Stimulated activated CD8-positive, alpha-beta memory T cell treated with anti-CD3 and anti-CD28 coated beads, Interleukin-4, amount 100 ng/mL, for 48 hours (primary cell): ENCODE data around the gene CD93.

Experiments used
- DNase-seq: peaks from one replicate; pipeline ENCODE4 v3.0.0-alpha.2; 2020

CD93 gene

GRCh38 chr20:23060629-23061028 is 25.5 kb downstream of the CD93 start:
- DNase-seq = no peak

GRCh38 chr20:23059846-23060245 is 26.3 kb downstream of the CD93 start:
- no peak for DNase-seq

- no peak for DNase-seq
Measured at GRCh38 chr20:23059001-23059400, 27.1 kb downstream of the CD93 start.

- DNase-seq = no peak
Measured at GRCh38 chr20:23058240-23058639, 27.9 kb downstream of the CD93 start.

- DNase-seq = no peak
Measured at GRCh38 chr20:23052904-23053303, 33.2 kb downstream of the CD93 start.

GRCh38 chr20:23050847-23051627 is 35.1 kb downstream of the CD93 start:
- peak; percentile 69 for DNase-seq

GRCh38 chr20:23050076-23050838 is 35.9 kb downstream of the CD93 start:
- no peak for DNase-seq

- DNase-seq = peak; percentile 26
Measured at GRCh38 chr20:23049201-23050075, 36.7 kb downstream of the CD93 start, which contains the start of gene THBD. Gene THBD, minus strand, starts transcription at chr20:23049672. Its CDS starts 168 bp downstream, at chr20:23049504.

- DNase-seq = peak; percentile 45
Measured at GRCh38 chr20:23048283-23049200, 37.6 kb downstream of the CD93 start.

GRCh38 chr20:23047738-23048214 is 38.3 kb downstream of the CD93 start:
- DNase-seq = peak; percentile 31

- DNase-seq = no peak
Measured at GRCh38 chr20:23047001-23047737, 39.0 kb downstream of the CD93 start.

GRCh38 chr20:23046431-23046830 is 39.7 kb downstream of the CD93 start:
- no peak for DNase-seq

GRCh38 chr20:23043376-23043775 is 42.7 kb downstream of the CD93 start:
- no peak for DNase-seq

GRCh38 chr20:23042270-23042669 is 43.9 kb downstream of the CD93 start:
- no peak for DNase-seq

- DNase-seq = no peak
Measured at GRCh38 chr20:23039885-23040508, 46.1 kb downstream of the CD93 start.

- DNase-seq = no peak
Measured at GRCh38 chr20:23039136-23039875, 46.8 kb downstream of the CD93 start.

- DNase-seq = no peak
Measured at GRCh38 chr20:23037017-23037481, 49.1 kb downstream of the CD93 start.

GRCh38 chr20:23036371-23036770 is 49.8 kb downstream of the CD93 start:
- no peak for DNase-seq

- DNase-seq = no peak
Measured at GRCh38 chr20:23035731-23036130, 50.4 kb downstream of the CD93 start.
